NT2/D1 (cell line): ENCODE results near the gene RBMS1.

Experiments
- YY1 ChIP-seq: IDR thresholded peaks from 2 replicates; pipeline ENCODE4 v1.6.1; 2011; ENCODE audit not compliant: insufficient read length, insufficient read depth
- ZNF274 ChIP-seq: IDR thresholded peaks from 2 replicates; pipeline ENCODE4 v1.6.1; 2011; ENCODE audit warnings: mild to moderate bottlenecking, low read depth, low read length

DNA sequence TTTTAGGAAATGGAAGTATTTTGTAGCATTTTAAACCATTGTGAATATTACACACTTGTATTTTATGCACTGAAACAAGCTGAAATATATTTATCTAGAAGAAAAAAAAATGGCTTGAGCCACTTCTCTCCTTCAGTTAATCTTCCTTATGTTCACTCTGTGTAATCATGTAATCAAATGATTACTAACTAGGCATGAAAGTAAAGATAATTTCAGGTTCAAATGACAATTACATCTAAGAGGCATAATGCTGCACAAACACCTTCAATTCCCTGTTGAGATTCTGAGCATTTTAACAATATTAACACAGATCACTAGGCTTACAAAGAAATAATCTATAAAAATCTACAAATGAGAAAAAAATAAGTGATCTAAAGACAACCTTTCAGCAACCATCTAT, 173.9 kb downstream of the RBMS1 start:
- TF ChIP-seq ZNF274: no peak
- no peak for TF ChIP-seq YY1
